ENCODE data around the gene TAPBPL. TPM values are rescaled to one million over a fixed set of nuclear protein-coding genes. Genes with fewer than 3 reads are reported as not detected.

Gene TAPBPL
- total RNA-seq, 1 experiment from 2014 or later: 10.9 TPM

GRCh38 chr12:6435961-6436715, 15.7 kb upstream of the TAPBPL start:
- DNase-seq (ENCODE audit: low read depth): no peak

DNA sequence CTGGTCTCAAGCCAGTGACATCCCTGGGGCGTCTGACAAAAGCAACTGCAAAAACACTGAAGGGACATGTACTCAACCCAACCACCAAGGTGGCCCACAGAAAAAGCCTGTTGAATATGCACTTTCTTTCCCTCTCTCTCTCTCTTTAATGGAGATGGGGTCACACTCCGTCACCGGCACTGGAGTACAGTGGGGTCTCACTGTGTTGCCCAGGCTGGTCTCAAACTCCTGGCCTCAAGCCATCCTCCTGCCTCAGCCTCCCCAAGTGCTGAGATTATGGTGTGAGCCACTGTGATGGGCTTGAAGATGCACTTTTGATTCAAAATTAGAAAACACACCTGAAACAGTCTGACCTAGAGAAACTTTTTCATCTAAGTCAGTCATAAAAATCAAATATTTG, 14.3 kb upstream of the TAPBPL start:
- no peak for DNase-seq (ENCODE audit: low read depth)

DNA sequence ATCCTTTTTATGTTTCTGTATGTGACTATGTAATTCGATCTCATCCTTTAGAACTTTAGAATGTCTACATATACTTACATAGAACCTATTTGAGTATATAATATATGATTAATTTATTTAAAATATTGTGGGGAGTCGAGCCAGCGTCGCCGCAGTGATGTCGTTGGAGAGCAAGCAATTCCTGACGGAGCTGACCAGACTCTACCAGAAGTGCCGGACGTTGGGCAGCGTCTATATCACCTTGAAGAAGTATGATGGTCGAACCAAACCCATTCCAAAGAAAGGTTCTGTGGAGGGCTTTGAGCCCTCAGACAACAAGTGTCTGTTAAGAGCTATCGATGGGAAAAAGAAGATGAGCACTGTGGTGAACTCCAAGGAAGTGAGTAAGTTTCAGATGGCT, 13.5 kb upstream of the TAPBPL start:
- no peak for DNase-seq (ENCODE audit: low read depth)

- no peak for DNase-seq (ENCODE audit: low read depth)
Measured at GRCh38 chr12:6440391-6440790, 11.5 kb upstream of the TAPBPL start.

DNA sequence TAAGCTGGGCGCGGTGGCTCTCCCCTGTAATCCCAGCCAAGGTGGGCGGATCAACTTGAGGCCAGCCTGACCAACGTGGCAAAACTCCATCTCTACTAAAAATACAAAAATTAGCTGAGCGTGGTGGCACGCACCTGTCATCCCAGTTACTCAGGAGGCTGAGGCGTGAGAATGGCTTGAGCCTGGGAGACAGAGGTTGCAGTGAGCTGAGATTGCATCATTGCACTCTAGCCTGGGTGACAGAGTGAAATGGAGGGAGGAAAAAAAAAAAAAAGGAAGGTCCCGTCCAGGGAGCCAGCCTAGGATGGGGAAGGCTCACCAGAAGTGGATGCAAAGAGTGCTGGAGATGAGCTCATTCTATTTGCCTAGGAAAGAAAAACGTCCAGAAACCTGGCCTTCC, 9.0 kb upstream of the TAPBPL start:
- DNase-seq (ENCODE audit: low read depth): no peak

GRCh38 chr12:6443361-6443983, 8.4 kb upstream of the TAPBPL start:
- DNase-seq (ENCODE audit: low read depth): no peak

DNA sequence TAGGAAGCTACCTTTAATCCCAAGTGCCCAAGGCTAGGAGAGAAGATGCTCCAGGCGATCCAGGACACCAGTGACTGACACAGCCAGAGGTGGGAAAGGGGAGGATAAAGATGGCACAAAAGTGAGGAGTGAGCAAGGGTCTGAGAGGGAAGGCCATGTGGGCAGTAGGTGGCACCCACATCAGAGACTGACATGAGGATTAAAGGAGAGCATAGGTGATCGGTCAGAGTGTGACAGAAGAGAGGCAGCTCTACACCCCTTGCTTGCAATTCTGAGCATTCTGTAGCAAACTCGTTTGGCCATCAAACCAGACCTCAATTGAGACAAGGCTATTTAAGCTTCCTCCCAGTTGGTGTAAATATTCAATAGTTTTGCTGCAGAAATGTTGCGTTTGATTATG, 7.8 kb upstream of the TAPBPL start:
- no peak for DNase-seq (ENCODE audit: low read depth)

GRCh38 chr12:6444704-6445688, 6.8 kb upstream of the TAPBPL start, which contains the start of gene CD27:
TSS of gene CD27 (plus strand) at chr12:6444955. CDS start at chr12:6445096, 141 bp downstream.
- no peak for DNase-seq (ENCODE audit: low read depth)

GRCh38 chr12:6450091-6450868, 1.6 kb upstream of the TAPBPL start:
- no peak for DNase-seq (ENCODE audit: low read depth)

DNA sequence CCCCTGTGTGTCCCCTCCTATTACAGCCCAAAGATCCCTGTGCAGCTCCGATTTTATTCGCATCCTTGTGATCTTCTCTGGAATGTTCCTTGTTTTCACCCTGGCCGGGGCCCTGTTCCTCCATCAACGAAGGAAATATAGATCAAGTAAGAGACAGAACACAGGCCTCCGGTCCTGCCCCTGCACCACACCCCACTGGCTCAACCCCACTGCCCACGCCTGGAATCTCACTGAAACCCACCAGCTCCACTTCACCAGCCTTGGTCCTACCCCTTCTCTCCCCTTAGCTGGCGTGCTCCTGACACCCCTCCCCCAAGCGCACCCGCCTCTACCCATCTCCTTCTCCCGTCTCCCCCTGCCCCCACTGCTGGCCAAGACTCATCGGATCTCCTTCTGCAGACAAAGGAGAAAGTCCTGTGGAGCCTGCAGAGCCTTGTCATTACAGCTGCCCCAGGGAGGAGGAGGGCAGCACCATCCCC, 934 bp upstream of the TAPBPL start:
- DNase-seq (ENCODE audit: low read depth): no peak

GRCh38 chr12:6452245-6452943, 552 bp downstream of the TAPBPL start:
- no peak for DNase-seq (ENCODE audit: low read depth)

DNA sequence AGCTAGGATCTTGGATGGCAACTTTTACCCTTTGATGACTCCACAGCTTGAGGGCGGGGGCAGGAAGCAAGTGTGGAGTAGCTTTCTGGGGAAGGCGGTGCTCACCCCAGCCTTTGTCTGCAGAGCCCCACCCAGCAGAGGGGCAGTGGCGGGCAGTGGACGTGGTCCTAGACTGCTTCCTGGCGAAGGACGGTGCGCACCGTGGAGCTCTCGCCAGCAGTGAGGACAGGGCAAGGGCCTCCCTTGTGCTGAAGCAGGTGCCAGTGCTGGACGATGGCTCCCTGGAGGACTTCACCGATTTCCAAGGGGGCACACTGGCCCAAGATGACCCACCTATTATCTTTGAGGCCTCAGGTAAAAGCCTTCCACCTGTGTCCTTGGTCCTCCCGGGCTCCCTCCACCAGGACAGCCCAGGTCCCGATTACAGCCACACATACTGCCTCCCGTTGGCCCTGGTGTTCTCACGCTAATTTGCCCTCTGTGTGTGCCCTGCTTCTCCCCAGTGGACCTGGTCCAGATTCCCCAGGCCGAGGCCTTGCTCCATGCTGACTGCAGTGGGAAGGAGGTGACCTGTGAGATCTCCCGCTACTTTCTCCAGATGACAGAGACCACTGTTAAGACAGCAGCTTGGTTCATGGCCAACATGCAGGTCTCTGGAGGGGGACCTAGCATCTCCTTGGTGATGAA, 1.2 kb downstream of the TAPBPL start:
- DNase-seq (ENCODE audit: low read depth): peak; percentile 32

DNA sequence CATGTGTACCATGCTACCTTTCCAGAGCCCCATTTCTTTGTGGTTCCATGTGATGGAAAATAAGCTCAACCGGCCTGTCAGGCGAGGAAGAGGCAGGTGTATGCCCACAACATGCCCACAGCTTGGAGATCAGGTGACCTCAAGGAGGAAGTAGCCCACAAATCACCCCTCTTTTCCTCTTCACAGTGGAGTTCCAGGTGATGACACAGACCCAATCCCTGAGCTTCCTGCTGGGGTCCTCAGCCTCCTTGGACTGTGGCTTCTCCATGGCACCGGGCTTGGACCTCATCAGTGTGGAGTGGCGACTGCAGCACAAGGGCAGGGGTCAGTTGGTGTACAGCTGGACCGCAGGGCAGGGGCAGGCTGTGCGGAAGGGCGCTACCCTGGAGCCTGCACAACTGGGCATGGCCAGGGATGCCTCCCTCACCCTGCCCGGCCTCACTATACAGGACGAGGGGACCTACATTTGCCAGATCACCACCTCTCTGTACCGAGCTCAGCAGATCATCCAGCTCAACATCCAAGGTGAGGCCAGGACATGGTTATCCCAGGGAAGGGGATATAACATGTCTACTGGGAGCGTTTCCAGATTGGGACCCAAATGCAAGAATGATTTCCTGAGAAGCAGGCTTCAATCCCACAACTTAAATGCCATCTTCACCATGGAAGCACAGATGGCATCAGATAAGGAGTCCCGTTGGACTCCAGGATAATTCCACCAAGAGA, 5.5 kb downstream of the TAPBPL start:
- no peak for DNase-seq (ENCODE audit: low read depth)

DNA sequence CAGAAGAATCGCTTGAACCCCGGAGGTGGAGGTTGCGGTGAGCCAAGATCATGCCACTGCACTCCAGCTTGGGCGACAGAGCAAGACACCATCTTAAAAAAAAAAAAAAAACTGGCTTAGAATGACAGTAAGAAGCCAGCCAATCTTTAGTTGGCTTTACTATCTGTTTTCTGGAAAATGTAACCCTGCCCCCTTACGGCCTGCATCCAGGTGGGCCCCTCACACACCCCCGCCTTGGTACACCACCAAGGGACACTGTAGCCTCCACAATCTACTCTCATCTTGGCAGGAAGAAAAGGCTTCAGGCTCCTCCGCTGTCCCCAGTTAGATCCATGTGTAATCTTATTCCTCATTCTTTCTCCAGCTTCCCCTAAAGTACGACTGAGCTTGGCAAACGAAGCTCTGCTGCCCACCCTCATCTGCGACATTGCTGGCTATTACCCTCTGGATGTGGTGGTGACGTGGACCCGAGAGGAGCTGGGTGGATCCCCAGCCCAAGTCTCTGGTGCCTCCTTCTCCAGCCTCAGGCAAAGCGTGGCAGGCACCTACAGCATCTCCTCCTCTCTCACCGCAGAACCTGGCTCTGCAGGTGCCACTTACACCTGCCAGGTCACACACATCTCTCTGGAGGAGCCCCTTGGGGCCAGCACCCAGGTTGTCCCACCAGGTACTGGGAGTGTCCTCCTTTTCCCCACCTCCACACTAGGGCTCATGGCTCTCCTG, 6.6 kb downstream of the TAPBPL start:
- DNase-seq (ENCODE audit: low read depth): no peak

DNA sequence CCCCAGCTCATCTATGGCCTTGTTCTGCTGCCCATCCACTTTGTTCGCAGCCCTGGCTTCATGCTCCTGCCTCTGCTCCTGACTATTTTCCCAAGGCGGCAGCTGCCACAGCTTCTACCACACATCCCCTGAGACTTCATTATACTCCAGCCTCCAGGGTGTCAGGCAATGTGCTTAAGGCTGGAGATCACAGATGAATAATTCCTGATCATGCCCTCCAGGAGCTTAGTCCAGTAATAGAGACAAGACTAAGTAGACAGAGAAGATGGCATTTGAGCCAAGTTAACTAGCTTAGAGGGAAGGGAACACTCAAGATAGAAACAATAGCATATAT, 7.1 kb downstream of the TAPBPL start:
- DNase-seq (ENCODE audit: low read depth): no peak

GRCh38 chr12:6460751-6461371, 9.0 kb downstream of the TAPBPL start:
- no peak for DNase-seq (ENCODE audit: low read depth)

DNA sequence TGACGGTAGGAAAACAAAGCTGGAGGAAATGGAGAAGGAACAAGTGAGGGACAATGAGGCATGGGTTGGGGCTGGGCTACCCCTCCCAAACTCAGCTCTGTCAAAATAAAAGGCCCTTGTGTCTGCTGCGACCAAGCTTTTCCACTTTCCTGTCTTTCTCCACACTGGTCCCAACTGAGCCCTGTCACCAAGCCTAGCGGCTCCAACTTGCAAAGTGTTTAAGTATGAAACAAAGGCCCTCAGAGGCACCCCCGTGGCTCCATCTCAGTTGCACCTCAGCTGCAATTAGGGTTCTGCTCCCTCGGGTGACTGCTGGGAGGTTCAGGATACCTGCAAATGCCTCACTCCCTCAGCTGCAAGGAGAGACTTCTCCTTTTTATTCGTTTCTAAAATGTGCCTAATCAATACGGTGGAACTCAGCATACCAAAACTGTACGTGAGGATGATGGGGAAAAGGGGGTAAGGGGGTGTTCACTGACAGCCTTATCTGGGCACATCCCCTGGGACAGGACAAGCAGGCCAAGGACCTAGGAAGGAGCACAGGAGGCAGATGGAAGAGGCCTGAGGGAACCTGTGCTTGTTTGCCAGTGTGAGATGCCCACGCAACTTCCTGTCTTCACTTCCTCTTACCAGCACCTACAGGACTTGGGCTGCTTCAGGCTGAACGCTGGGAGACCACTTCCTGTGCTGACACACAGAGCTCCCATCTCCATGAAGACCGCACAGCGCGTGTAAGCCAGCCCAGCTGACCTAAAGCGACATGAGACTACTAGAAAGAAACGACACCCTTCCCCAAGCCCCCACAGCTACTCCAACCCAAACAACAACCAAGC, 9.8 kb downstream of the TAPBPL start:
- DNase-seq (ENCODE audit: low read depth): peak; percentile 48

All from Daoy (cell line).